ENCODE measurements around the gene ATP2A2.
"Not testable (repeated sequence)": the region's sequence is repeated elsewhere in the genome, so short reads cannot be mapped to it uniquely, and the experiment has no call there.

The ATP2A2 gene

GRCh38 chr12:110349514-110350151 is 68.6 kb downstream of the ATP2A2 start:
- peak; percentile 60 for DNase-seq (ENCODE audit: low spot score)
- TF ChIP-seq CTCF (IDR thresholded peaks at IDR 0.05; ENCODE audit: borderline replicate concordance, control extremely low read depth, extremely low read depth, insufficient read depth, missing control alignments), result no peak
- in situ Hi-C loops (cut with MboI; ENCODE audit: low sequenced_read_pairs, unreplicated experiment), result no loop called here

GRCh38 chr12:110351119-110351518 is 70.1 kb downstream of the ATP2A2 start:
- TF ChIP-seq CTCF (IDR thresholded peaks at IDR 0.05; ENCODE audit: borderline replicate concordance, control extremely low read depth, extremely low read depth, insufficient read depth, missing control alignments), result no peak
- in situ Hi-C loops (cut with MboI; ENCODE audit: low sequenced_read_pairs, unreplicated experiment), result no loop called here
- DNase-seq (ENCODE audit: low spot score), result no peak

- in situ Hi-C loops (cut with MboI; ENCODE audit: low sequenced_read_pairs, unreplicated experiment), result no loop called here
- no peak for DNase-seq (ENCODE audit: low spot score)
- TF ChIP-seq CTCF (IDR thresholded peaks at IDR 0.05; ENCODE audit: borderline replicate concordance, control extremely low read depth, extremely low read depth, insufficient read depth, missing control alignments), result no peak
Measured at GRCh38 chr12:110352401-110352800, 71.4 kb downstream of the ATP2A2 start.

- TF ChIP-seq CTCF (IDR thresholded peaks at IDR 0.05; ENCODE audit: borderline replicate concordance, control extremely low read depth, extremely low read depth, insufficient read depth, missing control alignments), result no peak
- DNase-seq (ENCODE audit: low spot score), result no peak
- in situ Hi-C loops (cut with MboI; ENCODE audit: low sequenced_read_pairs, unreplicated experiment), result no loop called here
Measured at GRCh38 chr12:110353211-110353965, 72.3 kb downstream of the ATP2A2 start.

- no peak for TF ChIP-seq CTCF (IDR thresholded peaks at IDR 0.05; ENCODE audit: borderline replicate concordance, control extremely low read depth, extremely low read depth, insufficient read depth, missing control alignments)
- no peak for DNase-seq (ENCODE audit: low spot score)
- in situ Hi-C loops (cut with MboI; ENCODE audit: low sequenced_read_pairs, unreplicated experiment), result no loop called here
Measured at GRCh38 chr12:110354172-110354780, 73.2 kb downstream of the ATP2A2 start.

- in situ Hi-C loops (cut with MboI; ENCODE audit: low sequenced_read_pairs, unreplicated experiment), result no loop called here
- DNase-seq (ENCODE audit: low spot score), result peak; percentile 67
- peak; percentile 41 for TF ChIP-seq CTCF (IDR thresholded peaks at IDR 0.05; ENCODE audit: borderline replicate concordance, control extremely low read depth, extremely low read depth, insufficient read depth, missing control alignments)
Measured at GRCh38 chr12:110355073-110355472, 74.0 kb downstream of the ATP2A2 start.

- DNase-seq (ENCODE audit: low spot score); in situ Hi-C loops (cut with MboI; ENCODE audit: low sequenced_read_pairs, unreplicated experiment): not testable (repeated sequence)
Measured at GRCh38 chr12:110358384-110359097, 77.5 kb downstream of the ATP2A2 start.

All from GM13976 (cell line).